ENCODE results near the gene COPG2. TPM values are rescaled to one million over a fixed set of nuclear protein-coding genes. Genes with fewer than 3 reads are reported as not detected.

COPG2 gene
- total RNA-seq, 1 donor from 2014 or later: 20.6 TPM

GRCh38 chr7:130628901-130629300, 39.6 kb downstream of the COPG2 start:
- Histone ChIP-seq H3K9me3 (ENCODE audit: insufficient read depth, low read depth, low read length) (no peaks in the 10 kb centered on the region), H3K4me3 (ENCODE audit: insufficient read depth, low read depth, low read length) (no peak overlapping the region), H3K27me3 (ENCODE audit: insufficient read depth, low read length) (no peaks in the 10 kb centered on the region), H2AFZ (ENCODE audit: low read depth, low read length) (no peak overlapping the region), H3K79me2 (ENCODE audit: insufficient read depth, low read length) (no peaks in the 10 kb centered on the region), H3K36me3 (ENCODE audit: insufficient read depth, low read length) (no peaks in the 10 kb centered on the region), H3K4me2 (ENCODE audit: low read length) (no peak overlapping the region), H3K9ac (ENCODE audit: low read length) (no peak overlapping the region), H3K27ac (ENCODE audit: low read depth, low read length) (no peak overlapping the region), H3K4me1 (ENCODE audit: insufficient read depth, low read length) (no peaks in the 10 kb centered on the region), H4K20me1 (ENCODE audit: insufficient read depth, low read length) (no peaks in the 10 kb centered on the region)
- Mint-ChIP-seq H3K4me1 (ENCODE audit: low read depth, unreplicated experiment) (peaks cover 8% of the 10 kb centered on the region), H3K9me3 (ENCODE audit: unreplicated experiment) (peaks cover 3% of the 10 kb centered on the region), H3K4me3 (ENCODE audit: unreplicated experiment) (no peak overlapping the region), H3K36me3 (ENCODE audit: low read depth, unreplicated experiment) (peaks cover 15% of the 10 kb centered on the region), H3K27ac (ENCODE audit: unreplicated experiment) (no peak overlapping the region), H3K27me3 (ENCODE audit: low read depth, unreplicated experiment) (no peaks in the 10 kb centered on the region)
- no peak for TF ChIP-seq EZH2 (IDR thresholded peaks at IDR 0.05; ENCODE audit: insufficient read depth, low read length)
- no peak for TF ChIP-seq CTCF (IDR thresholded peaks at IDR 0.05; ENCODE audit: insufficient read depth, low read depth, low read length)
- no peak for FAIRE-seq
- no peak for DNase-seq (ENCODE audit: low read depth)

GRCh38 chr7:130627775-130628174, 40.8 kb downstream of the COPG2 start:
- no peak overlapping the region for H3K4me3 Mint-ChIP-seq (ENCODE audit: unreplicated experiment)
- no peak overlapping the region for H3K4me3 ChIP-seq (ENCODE audit: insufficient read depth, low read depth, low read length)
- H3K9ac ChIP-seq (ENCODE audit: low read length): no peak overlapping the region
- H3K9me3 ChIP-seq (ENCODE audit: insufficient read depth, low read depth, low read length): no peaks in the 10 kb centered on the region
- no peak overlapping the region for H3K27ac ChIP-seq (ENCODE audit: low read depth, low read length)
- H3K36me3 ChIP-seq (ENCODE audit: insufficient read depth, low read length): no peaks in the 10 kb centered on the region
- H3K36me3 Mint-ChIP-seq (ENCODE audit: low read depth, unreplicated experiment): peaks cover 17% of the 10 kb centered on the region
- peaks cover 4% of the 10 kb centered on the region for H3K9me3 Mint-ChIP-seq (ENCODE audit: unreplicated experiment)
- no peak overlapping the region for H2AFZ ChIP-seq (ENCODE audit: low read depth, low read length)
- H3K27ac Mint-ChIP-seq (ENCODE audit: unreplicated experiment): no peak overlapping the region
- H3K79me2 ChIP-seq (ENCODE audit: insufficient read depth, low read length): no peaks in the 10 kb centered on the region
- FAIRE-seq: no peak
- no peaks in the 10 kb centered on the region for H4K20me1 ChIP-seq (ENCODE audit: insufficient read depth, low read length)
- TF ChIP-seq EZH2 (IDR thresholded peaks at IDR 0.05; ENCODE audit: insufficient read depth, low read length) (no peak), CTCF (IDR thresholded peaks at IDR 0.05; ENCODE audit: insufficient read depth, low read depth, low read length) (no peak)
- DNase-seq (ENCODE audit: low read depth): no peak
- H3K4me2 ChIP-seq (ENCODE audit: low read length): no peak overlapping the region
- H3K27me3 ChIP-seq (ENCODE audit: insufficient read depth, low read length): no peaks in the 10 kb centered on the region
- H3K4me1 Mint-ChIP-seq (ENCODE audit: low read depth, unreplicated experiment): peaks cover 14% of the 10 kb centered on the region
- H3K4me1 ChIP-seq (ENCODE audit: insufficient read depth, low read length): no peaks in the 10 kb centered on the region
- no peaks in the 10 kb centered on the region for H3K27me3 Mint-ChIP-seq (ENCODE audit: low read depth, unreplicated experiment)

DNA sequence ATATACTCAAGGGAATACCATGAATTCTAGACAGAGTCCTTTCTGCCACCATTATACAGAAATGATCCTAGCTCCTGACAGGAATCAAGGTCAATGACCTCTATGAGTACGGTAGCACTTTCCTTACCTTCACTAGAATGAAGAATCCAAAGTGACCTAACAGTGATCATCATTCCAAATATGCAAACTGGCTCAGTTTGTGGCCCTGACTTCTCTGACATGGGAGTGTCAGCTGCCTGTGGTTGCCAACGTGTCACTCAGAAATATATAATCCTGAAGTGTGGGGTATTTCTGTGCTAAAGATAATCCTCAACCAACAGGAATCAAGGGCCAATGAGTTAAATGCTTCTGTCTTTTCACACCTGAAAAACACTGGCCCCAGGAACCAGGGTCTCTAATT, 45.7 kb downstream of the COPG2 start:
- Histone ChIP-seq H3K9me3 (ENCODE audit: insufficient read depth, low read depth, low read length) (no peaks in the 10 kb centered on the region), H3K27ac (ENCODE audit: low read depth, low read length) (no peak overlapping the region), H3K9ac (ENCODE audit: low read length) (no peak overlapping the region), H2AFZ (ENCODE audit: low read depth, low read length) (no peak overlapping the region), H3K36me3 (ENCODE audit: insufficient read depth, low read length) (no peaks in the 10 kb centered on the region), H3K79me2 (ENCODE audit: insufficient read depth, low read length) (no peaks in the 10 kb centered on the region), H3K27me3 (ENCODE audit: insufficient read depth, low read length) (no peaks in the 10 kb centered on the region), H3K4me2 (ENCODE audit: low read length) (no peak overlapping the region), H3K4me1 (ENCODE audit: insufficient read depth, low read length) (no peaks in the 10 kb centered on the region), H3K4me3 (ENCODE audit: insufficient read depth, low read depth, low read length) (no peak overlapping the region), H4K20me1 (ENCODE audit: insufficient read depth, low read length) (no peaks in the 10 kb centered on the region)
- Mint-ChIP-seq H3K27ac (ENCODE audit: unreplicated experiment) (peak overlapping the region; percentile 5), H3K4me1 (ENCODE audit: low read depth, unreplicated experiment) (peaks cover 11% of the 10 kb centered on the region), H3K9me3 (ENCODE audit: unreplicated experiment) (peaks cover 4% of the 10 kb centered on the region), H3K27me3 (ENCODE audit: low read depth, unreplicated experiment) (no peaks in the 10 kb centered on the region), H3K4me3 (ENCODE audit: unreplicated experiment) (peak overlapping the region; percentile 2), H3K36me3 (ENCODE audit: low read depth, unreplicated experiment) (peaks cover 20% of the 10 kb centered on the region)
- TF ChIP-seq EZH2 (IDR thresholded peaks at IDR 0.05; ENCODE audit: insufficient read depth, low read length) (no peak), CTCF (IDR thresholded peaks at IDR 0.05; ENCODE audit: insufficient read depth, low read depth, low read length) (no peak)
- DNase-seq (ENCODE audit: low read depth): no peak
- FAIRE-seq: no peak
